Heart left ventricle (tissue), 13 donors: ENCODE measurements around the gene PADI4.

ENCODE experiments used
- CTCF ChIP-seq, 12 donors: fragments of 200-600 bp; sonication (generic) in 4 of 12; IDR thresholded peaks; one replicate each; pipeline versions ENCODE4 v1.5.0 to v1.8.0; 2018 to 2022; ENCODE audit warnings: antibody characterized with exemption in 12 of 12, mild to moderate bottlenecking in 5 of 12
- POLR2A ChIP-seq, 2 donors: fragments of 450-650 bp; IDR thresholded peaks; one replicate each; pipeline ENCODE4 v1.6.1; 2017; ENCODE audit warnings: antibody characterized with exemption in 2 of 2, mild to moderate bottlenecking in 2 of 2, moderate library complexity in 2 of 2
- donor health status: ischemic (EF 13 %, LVEDD 7.1; RV severe dilation, severe dysfunction).
- donor health status: DM: no; HTN: yes; CAD: no.
- donor health status: DM: no; HTN: no; CAD: no.
- donor health status: ischemic (EF 25% LVEDD 6.9; RV normal size, moderate dysfunction).
- donor health status: ischemic (EF 25% LVEDD 5.7; RV mildly dilated, moderate dysfunction).
- donor health status: ischemic (EF 35%, LVEDD 5.7; RV mildly dilated, moderate dysfunction).
- donor health status: nonischemic (EF 11% LVEDD 7.7; RV severe dilation, severe dysfunction).
- donor health status: DM: yes; HTN: yes; CAD: no.
- donor health status: PGD.
- donor health status: ischemic (EF 29% LVEDD 5.4; RV normal size, mild dysfunction).
- donor health status: nonischemic (EF 23%, LVEDD 6.1; RV moderate dilation, normal function).

GRCh38 chr1:17350083-17350482 is 42.1 kb downstream of the PADI4 start:
- no peak for TF ChIP-seq CTCF (IDR thresholded peaks at IDR 0.05)
- TF ChIP-seq POLR2A (IDR thresholded peaks at IDR 0.05) = no peak
